GM19467 (cell line): ENCODE measurements around the gene TRIM33.
"Not testable (repeated sequence)": the region's sequence is repeated elsewhere in the genome, so short reads cannot be mapped to it uniquely, and the experiment has no call there.

ENCODE experiments used
- ATAC-seq: cut with Tn5 transposase; IDR thresholded peaks from one replicate; pipeline ENCODE4 v1.9.1; 2021; ENCODE audit warnings: mild to moderate bottlenecking, moderate library complexity; ENCODE audit not compliant: unreplicated experiment

The TRIM33 gene

DNA sequence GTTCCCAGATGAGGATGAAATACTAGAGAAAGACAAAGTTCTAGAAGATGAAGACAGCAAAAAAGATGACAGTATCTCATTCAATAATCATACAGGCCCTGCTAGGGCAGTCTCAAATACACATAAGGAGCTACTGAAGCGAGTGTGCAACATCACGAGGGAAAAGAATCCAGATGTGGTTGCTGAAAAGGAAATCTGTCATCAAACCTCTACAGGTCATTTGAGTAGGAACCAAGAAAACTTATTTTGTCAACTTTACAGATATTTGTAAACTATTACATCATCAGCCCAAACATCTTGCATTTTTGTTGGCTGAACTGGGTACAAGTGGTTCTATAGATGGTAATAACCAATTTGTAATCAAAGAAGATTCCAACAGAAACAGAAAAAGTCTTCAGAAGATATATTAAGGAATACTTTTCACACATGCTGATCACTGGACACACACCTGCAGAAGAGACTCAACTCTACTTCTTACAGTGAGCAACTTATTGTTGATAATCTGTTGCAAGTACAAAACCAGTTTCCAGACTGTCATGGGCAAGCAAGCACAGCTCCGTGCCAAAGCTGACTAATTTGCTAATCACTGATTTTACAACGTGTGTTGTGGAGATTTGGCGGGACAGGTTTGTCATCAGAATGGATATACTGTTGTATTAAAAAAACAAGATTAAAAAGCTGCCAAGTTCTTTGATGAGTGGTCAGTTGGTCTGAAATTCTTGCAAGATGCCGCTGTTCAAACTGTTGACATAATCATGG, 42.1 kb downstream of the TRIM33 start:
- no peak for ATAC-seq

DNA sequence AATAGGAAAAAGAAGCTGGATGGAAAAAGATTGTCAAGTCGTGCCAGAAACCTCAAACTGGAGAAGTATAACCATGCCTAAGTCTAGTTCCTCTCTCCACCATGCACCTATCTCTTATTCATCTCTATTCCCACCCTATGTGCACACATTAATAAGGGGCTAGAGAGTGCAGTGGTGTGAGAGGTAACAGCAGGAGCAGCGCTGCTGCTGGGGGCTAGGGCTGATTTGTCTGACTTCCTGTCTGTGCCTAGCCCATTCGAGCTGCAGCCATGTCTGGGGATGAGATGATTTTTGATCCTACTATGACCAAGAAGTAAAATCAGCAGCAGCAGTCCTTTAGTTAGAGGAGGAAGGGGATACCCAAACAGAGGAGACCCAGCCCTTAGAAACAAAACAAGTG, 43.0 kb downstream of the TRIM33 start:
- no peak for ATAC-seq

- ATAC-seq: peak; percentile 50
These were observed 43.5 kb downstream of the TRIM33 start for GRCh38 chr1:114467491-114467890.

GRCh38 chr1:114466334-114467014, 44.5 kb downstream of the TRIM33 start:
- no peak for ATAC-seq

DNA sequence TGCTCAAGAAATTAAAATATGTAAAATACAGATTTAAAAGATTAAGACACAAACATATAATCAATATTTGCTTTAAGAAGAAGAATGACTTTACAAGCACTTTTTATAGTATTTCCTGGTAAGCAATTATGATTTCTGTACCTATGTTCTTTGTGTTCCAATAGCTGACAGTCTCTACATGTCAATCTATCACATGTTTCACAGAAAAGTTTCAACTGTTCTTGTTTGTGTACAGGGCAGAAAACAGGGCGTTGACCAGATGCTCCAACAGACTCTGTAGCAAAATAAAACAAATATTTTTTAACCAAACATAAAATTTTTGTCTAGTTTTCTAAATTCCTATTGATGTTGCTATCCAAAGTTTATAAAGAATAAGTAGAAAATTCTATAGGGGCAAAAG, 48.0 kb downstream of the TRIM33 start:
- no peak for ATAC-seq

DNA sequence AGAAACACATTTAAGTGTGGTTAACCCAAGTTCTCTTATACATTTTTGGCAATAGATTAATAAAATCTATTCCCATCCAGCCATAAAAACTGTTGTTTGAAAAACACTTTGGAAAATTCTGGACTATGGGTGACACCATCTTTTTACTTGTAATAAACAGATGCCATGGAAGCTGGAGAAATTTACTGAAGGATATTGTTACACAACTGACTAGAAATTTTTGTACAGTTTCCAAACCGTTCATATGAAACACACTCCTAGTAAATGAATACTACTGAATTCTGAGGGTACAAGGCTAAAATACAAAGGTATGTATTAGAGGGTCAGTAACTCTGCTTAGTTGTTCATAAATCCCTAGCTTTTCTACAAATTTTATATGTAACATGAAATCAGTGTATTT, 48.7 kb downstream of the TRIM33 start:
- no peak for ATAC-seq

- no peak for ATAC-seq
These were observed 52.7 kb downstream of the TRIM33 start for GRCh38 chr1:114458237-114458777.

GRCh38 chr1:114457675-114458236, 53.2 kb downstream of the TRIM33 start:
- ATAC-seq: no peak

DNA sequence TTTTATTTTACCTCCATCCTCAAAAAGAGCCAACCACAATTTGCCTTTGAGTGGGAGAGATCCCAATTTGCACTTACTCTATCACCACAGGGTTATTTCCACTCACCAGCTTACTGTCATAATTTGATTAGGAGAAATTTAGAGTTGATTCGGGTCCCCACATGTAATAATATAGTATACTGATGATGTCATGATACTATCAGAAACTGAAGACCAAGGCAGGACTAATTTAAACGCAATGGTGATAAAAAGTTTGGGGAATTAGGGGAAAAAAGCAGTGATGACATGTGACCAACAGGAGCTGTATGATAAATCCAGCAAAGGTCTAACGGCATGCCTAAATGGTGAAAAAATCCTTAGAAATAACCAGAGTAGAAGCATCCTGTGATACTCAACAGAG, 54.4 kb downstream of the TRIM33 start:
- no peak for ATAC-seq

- no peak for ATAC-seq
These were observed 55.8 kb downstream of the TRIM33 start for GRCh38 chr1:114455102-114455785.

GRCh38 chr1:114454539-114454938, 56.5 kb downstream of the TRIM33 start:
- no peak for ATAC-seq

- no peak for ATAC-seq
These were observed 57.6 kb downstream of the TRIM33 start for GRCh38 chr1:114453361-114453784.

DNA sequence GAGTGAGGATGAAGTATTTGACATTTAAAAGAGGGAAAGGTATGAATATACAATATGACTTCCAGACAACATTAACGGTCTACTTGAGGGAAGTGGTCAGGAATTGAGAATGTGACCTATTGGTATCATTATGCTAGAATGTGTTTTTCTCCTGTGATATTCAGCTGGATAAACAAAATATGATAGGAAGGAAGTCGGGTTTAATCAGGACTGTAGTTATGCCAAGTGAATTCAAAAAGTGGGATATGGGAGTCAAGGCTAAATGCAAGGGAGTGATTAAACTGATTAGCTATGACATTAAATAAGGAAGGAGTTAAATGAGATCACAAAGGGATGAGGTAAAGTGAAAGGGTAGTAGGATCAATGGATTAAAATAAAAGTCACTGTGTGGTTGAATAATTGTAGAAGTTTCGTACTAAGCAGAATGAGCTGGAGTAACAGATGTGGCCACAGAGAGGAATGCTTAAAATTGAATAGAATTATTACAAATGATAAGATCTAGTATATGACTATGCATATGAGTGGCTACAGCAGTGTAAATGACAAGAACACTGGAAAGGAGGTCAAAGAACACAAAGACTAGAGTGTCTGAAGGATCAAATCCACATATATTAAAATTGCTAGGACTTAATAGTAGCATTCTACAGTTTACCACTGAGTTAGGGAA, 62.5 kb downstream of the TRIM33 start:
- no peak for ATAC-seq

GRCh38 chr1:114446198-114446597, 64.8 kb downstream of the TRIM33 start:
- ATAC-seq: no peak

DNA sequence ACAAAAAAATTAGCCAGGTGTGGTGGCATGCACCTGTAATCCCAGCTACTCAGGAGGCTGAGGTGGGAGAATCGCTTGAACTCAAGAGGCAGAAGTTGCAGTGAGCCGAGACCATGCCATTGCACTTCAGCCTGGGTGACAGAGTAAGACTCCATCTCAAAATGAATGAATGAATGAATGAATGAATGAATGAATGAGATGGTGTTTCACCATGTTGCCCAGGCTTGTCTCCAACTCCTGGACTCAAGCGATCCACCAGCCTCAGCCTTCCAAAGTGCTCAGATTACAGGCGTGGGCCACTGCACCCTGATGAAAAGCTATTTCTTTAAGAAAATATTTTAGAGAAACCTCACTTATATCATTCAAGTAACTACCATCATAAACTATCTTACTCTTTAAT, 67.8 kb downstream of the TRIM33 start:
- ATAC-seq: not testable (repeated sequence)

- ATAC-seq: no peak
These were observed 69.7 kb downstream of the TRIM33 start for GRCh38 chr1:114441332-114441731.

DNA sequence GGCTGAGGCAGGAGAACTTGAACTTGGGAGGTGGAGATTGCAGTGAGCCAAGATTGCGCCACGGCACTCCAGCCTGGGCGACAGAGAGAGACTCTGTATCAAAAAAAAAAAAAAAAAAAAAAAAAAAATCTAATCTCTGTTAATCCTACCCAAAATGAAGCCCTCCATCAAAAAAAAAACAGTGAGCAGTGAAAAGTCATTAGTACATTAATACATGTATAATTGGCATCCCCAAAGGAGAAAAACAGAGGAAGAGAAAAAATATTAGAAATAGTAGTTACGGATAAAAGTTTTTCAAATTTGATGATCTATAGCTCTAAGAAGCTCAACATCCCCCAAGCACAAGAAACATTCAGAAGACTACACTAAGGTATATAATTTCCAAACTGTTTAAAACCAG, 71.6 kb downstream of the TRIM33 start:
- ATAC-seq: no peak

DNA sequence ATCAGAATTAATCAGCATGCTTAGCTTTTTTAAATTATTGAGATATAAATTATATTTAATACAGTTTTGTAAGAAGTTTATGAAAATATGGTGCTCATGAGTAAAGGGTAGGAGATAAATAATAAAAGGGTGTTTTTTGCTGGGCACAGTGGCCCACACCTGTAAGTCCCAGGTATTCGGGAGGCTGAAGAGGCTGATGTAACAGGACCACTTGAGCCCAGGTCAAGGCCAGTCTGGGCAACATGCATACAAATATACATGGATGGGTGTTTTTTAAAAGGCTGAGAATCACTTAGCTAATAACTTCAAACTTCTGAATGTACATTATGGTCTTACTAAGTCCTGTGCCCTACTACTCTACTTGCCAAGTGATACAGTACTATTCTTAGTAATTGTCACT, 73.2 kb downstream of the TRIM33 start:
- ATAC-seq: no peak

GRCh38 chr1:114436799-114437198, 74.2 kb downstream of the TRIM33 start:
- no peak for ATAC-seq

GRCh38 chr1:114435088-114435715, 75.8 kb downstream of the TRIM33 start:
- no peak for ATAC-seq
